Fibroblast of villous mesenchyme (primary cell): Measurements from ENCODE around the gene GABARAPL1. TPM values are rescaled to one million over a fixed set of nuclear protein-coding genes. Genes with fewer than 3 reads are reported as not detected.
"Not testable (repeated sequence)": the region's sequence is repeated elsewhere in the genome, so short reads cannot be mapped to it uniquely, and the experiment has no call there.

Experiments used
- DNase-seq: peaks from one replicate; pipeline ENCODE4 v3.0.0-alpha.2; 2010; ENCODE audit warnings: low read depth
- H3K4me3 ChIP-seq: 2 replicates; pipeline ENCODE4 v1.5.1; 2011; ENCODE audit warnings: low read depth, mild to moderate bottlenecking, low read length
- CTCF ChIP-seq: IDR thresholded peaks from 2 replicates; pipeline ENCODE4 v1.5.1; 2012; ENCODE audit warnings: low read depth, mild to moderate bottlenecking, low read length; ENCODE audit not compliant: insufficient read depth
- total RNA-seq: library from RNA; depleted of rRNA; stranded (reverse); fragments of >200 nt; gene quantifications from 2 replicates; pipeline ENCODE4 v1.2.3, GENCODE V29; 2012

GABARAPL1 gene
- total RNA-seq, 1 donor, result 131 TPM

- no peak for DNase-seq
- TF ChIP-seq CTCF, result no peak
- H3K4me3 ChIP-seq, result no peak overlapping the region
Measured at GRCh38 chr12:10196210-10196609, 16.5 kb upstream of the GABARAPL1 start.

GRCh38 chr12:10197879-10198278 lies 14.8 kb upstream of the GABARAPL1 start:
- no peak for TF ChIP-seq CTCF
- H3K4me3 ChIP-seq, result no peak overlapping the region
- no peak for DNase-seq

- DNase-seq, H3K4me3 ChIP-seq: not testable (repeated sequence)
Measured at GRCh38 chr12:10204495-10204894, 8.2 kb upstream of the GABARAPL1 start.

GRCh38 chr12:10205220-10205807 lies 7.4 kb upstream of the GABARAPL1 start:
- no peak overlapping the region for H3K4me3 ChIP-seq
- no peak for TF ChIP-seq CTCF
- peak; percentile 64 for DNase-seq

- no peak for DNase-seq
- H3K4me3 ChIP-seq, result no peak overlapping the region
- TF ChIP-seq CTCF, result no peak
Measured at GRCh38 chr12:10207136-10207535, 5.5 kb upstream of the GABARAPL1 start.

- no peak for DNase-seq
- no peak for TF ChIP-seq CTCF
- H3K4me3 ChIP-seq, result no peak overlapping the region
Measured at GRCh38 chr12:10210225-10210624, 2.5 kb upstream of the GABARAPL1 start.

GRCh38 chr12:10211101-10211939 lies 1.4 kb upstream of the GABARAPL1 start:
- no peak for TF ChIP-seq CTCF
- no peak overlapping the region for H3K4me3 ChIP-seq
- no peak for DNase-seq
